Hepatocyte (in vitro differentiated cells): ENCODE data around the gene NDUFA11.
"Not testable (repeated sequence)": the region's sequence is repeated elsewhere in the genome, so short reads cannot be mapped to it uniquely, and the experiment has no call there.

Experiments used
- CTCF ChIP-seq: fragments of 200-600 bp; sonication (generic); IDR thresholded peaks from 2 replicates; pipeline ENCODE4 v1.5.1; 2016; ENCODE audit warnings: antibody characterized with exemption, mild to moderate bottlenecking; ENCODE audit not compliant: poor library complexity
- EZH2phosphoT487 ChIP-seq: fragments of 200-600 bp; sonication (generic); IDR thresholded peaks from one replicate; pipeline ENCODE4 v1.6.1; 2018; ENCODE audit warnings: antibody characterized with exemption, mild to moderate bottlenecking, low read depth, moderate library complexity; ENCODE audit not compliant: unreplicated experiment, severe bottlenecking

- TF ChIP-seq CTCF, EZH2phosphoT487: not testable (repeated sequence)
Observed at GRCh38 chr19:5848621-5849020, 55.0 kb downstream of the NDUFA11 start.
